Measurements from ENCODE around the gene KCNAB2. TPM values are rescaled to one million over a fixed set of nuclear protein-coding genes. Genes with fewer than 3 reads are reported as not detected.

KCNAB2 gene
- 6.9 TPM for total RNA-seq

DNA sequence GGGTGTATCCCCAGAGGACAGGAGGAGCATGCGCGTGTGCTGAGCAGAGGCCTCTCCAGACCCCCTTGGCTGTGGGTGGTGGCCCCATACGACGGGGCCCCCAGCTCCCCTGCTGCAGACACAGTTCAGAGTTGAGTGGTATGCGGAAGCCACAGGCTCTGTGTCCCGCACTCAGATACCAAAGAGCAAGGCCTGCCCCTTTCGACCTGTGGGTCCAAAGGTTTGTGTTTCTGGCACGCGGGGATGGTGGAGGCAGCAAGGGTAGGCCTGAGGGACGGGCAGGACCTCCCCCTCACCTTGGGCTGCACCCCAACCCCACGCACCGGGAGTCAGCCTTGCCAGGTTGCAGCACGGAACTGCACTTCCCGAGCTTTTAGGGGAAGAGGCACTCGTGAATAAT is at the start of gene KCNAB2:
TSS of gene KCNAB2 (plus strand) at position 328 of the 400 bp plus-strand sequence. CDS start 5,649 bp downstream, outside the sequence.

Other genes with a start within 250 kb of the KCNAB2 start
- 30.7 TPM for gene NPHP4, start 53.5 kb upstream of the KCNAB2 start, total RNA-seq
- 52.6 TPM for gene CHD5, start 134.4 kb downstream of the KCNAB2 start, total RNA-seq
- gene RPL22, start 153.7 kb downstream of the KCNAB2 start, total RNA-seq: 255 TPM
- gene RNF207, start 160.2 kb downstream of the KCNAB2 start, total RNA-seq: 16.0 TPM
- 19.4 TPM for gene ICMT, start 190.1 kb downstream of the KCNAB2 start, total RNA-seq
- not detected for gene HES3, start 198.3 kb downstream of the KCNAB2 start, total RNA-seq
- 27.2 TPM for gene GPR153, start 215.2 kb downstream of the KCNAB2 start, total RNA-seq